NCI-H146 treated with DMSO at 0.1 percent for 48 hours (cell line): Measurements from ENCODE around the gene IL19.
"Not testable (repeated sequence)": the region's sequence is repeated elsewhere in the genome, so short reads cannot be mapped to it uniquely, and the experiment has no call there.

Source experiments
- DNase-seq: peaks from one replicate; lab custom pipeline; 2025; ENCODE audit not compliant: unreplicated experiment; lab: John Stamatoyannopoulos, UW

Gene IL19

DNA sequence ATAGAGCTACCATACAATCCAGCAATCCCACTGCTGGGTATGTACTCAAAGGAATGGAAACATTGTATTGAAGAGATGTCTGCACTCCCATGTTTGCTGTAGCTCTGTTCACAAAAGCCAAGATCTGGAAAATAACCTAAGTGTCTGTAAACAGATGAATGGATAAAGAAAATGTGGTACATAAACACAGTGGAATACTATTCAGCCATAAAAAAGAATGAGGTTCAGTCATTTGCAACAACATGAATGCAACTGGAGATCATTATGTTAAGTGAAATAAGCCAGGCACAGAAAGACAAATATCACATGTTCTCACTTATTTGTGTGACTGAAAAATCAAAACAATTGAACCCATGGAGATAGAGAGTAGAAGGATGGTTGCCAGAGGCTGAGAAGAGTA lies 83.1 kb downstream of the IL19 start:
- DNase-seq = not testable (repeated sequence)

DNA sequence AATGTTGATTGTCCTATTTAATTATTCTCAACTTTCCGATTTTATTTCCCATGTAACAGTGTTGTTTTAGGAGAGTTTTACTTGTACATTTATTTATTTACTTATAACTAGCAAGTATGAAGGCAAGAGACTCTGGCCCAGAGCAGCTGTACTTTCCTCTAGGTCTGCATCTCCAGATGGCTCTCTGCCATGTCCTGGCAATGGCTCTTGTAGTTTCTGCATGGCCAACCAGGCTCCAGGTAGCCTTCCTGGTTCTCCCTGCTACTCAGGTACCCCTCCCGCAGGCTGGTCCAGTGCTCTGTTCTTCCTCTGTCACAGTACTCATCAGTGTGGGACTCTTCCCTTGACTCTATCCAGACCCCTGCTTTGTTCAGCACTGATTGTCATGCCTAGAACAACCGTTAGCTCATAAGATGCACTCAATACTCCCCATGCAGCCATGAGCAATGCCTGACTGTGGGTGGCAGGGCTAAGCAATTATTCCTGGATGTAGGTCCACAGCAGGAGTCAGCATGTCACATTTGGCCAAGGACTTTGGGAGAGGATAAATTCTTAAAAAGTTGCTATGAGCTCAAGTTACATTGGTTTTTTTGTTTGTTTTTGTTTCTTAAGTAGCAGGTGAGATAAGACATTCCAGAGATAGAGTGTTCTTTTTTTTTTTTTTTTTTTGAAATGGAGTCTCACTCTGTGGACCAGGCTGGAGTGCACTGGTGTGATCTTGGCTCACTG lies 84.0 kb downstream of the IL19 start:
- DNase-seq = no peak

DNA sequence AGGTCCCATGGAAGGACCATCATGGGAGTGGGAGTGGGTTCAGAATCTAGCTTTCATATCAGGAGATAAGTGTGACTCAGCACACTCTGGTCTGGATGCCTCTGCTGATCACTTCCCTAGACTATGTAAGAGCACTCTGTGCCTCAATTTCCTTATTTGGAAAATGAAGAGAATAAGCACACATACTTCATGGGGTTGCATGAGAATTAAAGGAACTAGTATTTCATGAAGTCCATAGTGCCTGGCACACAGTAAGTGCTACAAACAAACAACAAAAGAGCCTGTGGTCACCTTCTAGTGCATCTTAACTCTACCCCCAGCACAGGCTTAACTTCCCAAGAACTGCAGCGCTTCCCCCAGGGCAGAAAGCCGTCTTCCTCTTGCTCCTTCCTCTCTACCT lies 85.3 kb downstream of the IL19 start:
- no peak for DNase-seq

DNA sequence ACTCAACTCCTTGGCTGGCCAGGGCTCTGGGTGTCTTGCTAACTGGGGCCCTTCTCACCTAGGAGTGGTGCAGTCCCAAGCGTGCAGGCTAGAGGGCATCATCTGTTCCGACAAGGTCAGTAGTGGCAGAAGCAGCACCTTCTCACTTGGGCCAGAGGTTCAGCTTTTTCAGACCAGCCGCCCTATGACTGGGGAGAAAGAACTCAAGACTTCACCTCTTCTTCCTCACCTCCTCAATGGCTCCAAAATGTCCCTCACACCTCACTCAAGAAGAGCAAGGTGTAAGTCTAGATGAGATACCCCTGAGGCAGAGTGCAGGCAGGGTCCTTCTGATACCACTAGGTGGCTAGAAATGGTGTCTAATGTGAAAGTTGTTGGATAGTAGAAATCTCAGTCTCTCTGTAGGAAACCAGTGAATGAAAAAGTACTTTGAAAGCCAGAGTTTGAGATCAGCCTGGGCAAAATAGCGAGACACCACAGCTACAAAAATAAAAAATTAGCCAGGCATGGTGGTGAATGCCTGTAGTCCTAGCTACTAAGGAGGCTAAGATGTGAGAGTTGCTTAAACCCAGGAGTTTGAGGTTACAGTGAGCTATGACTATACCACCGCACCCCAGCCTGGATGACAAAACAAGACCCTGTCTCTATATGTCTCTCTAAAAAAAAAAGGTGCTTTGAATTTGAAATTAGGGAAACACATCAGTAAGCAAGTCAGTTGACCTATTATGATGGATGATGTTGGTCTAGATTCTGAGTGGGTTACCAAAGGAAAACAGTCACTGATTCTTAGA lies 86.3 kb downstream of the IL19 start:
- DNase-seq = no peak

- DNase-seq = no peak
Observed at GRCh38 chr1:206859082-206859521, 88.5 kb downstream of the IL19 start.

DNA sequence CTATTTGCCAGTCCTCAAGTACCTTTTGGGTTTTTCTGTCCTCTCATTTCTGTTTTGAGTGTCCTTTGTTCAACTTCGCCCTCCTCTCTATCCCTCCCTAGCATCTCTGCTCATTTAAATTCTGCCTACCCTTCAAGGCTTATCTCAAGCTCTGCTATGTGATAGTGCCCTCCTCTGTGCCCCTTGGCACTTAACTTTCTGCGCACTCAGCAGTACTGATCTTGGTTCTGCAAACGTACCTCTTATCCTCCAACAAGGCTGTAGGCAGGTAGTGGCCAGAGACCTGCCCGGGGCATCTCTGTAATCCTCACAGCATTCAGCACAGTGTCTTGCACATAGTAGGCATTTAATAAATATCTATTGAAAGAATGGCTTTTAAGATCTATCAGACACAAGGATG lies 89.6 kb downstream of the IL19 start:
- DNase-seq = no peak

DNA sequence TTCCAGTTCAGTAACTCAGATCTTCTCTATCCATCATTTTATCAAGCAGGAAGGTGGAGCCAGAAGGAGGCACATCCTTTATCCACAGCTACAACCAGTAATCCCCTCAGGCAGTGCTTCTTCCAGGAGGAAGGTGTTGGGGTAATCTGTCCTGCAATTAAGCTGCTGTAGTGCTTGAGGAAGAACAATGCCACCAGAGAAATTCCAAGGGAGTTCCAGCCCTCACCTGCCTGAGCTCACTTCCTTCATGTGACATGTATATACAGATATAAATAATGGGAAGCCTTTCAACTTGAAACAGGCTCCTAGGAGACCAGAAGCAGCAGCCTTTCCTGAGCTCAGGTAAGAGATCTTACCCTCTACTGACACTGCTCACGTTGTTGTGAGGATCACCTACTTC lies 92.7 kb downstream of the IL19 start:
- DNase-seq = no peak

DNA sequence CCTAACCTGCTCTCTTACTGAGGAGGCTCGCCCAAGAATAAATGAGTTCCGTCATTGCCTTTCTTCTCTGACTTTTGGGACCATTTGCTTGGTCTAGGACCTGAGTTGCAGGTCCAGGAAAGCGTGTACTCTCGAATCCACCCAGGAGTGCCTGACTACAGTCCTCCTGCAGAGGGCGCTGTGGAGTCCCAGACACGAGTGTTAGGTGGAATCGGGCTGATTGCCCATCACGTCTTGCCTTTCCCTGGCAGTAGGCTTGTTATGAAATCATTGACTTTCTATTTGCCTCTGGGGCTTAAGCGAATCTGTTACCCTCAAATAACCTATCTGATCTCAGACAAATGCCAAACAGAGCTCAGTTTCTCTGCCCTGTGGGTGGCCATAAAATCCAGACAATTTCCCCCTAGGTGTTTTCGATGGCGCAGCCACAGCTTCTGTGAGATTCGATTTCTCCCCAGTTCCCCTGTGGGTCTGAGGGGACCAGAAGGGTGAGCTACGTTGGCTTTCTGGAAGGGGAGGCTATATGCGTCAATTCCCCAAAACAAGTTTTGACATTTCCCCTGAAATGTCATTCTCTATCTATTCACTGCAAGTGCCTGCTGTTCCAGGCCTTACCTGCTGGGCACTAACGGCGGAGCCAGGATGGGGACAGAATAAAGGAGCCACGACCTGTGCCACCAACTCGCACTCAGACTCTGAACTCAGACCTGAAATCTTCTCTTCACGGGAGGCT lies 94.5 kb downstream of the IL19 start, which contains the start of gene IL20:
IL20 (plus strand) TSS at position 685 of the 733 bp plus-strand sequence. CDS start 230 bp downstream, outside the sequence.
- peak; percentile 37 for DNase-seq

DNA sequence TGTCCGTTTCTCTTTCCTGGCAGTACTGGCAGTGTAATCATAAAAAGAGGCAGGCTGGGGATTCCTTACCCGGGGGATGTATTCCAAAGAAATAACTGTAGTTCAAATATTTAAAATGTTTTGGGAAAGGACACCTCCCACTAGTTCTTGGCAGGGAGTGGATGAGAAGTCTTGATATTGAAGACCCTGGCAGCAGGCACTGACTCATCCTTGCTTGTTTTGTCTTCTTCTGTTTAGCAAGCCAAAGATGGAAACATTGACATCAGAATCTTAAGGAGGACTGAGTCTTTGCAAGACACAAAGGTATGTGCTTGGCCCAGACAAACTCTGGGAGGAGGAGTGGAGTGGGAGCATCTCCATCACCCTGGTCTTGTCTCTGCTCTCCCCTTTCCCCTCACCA lies 95.5 kb downstream of the IL19 start:
- no peak for DNase-seq

- DNase-seq = no peak
Observed at GRCh38 chr1:206867239-206867638, 96.7 kb downstream of the IL19 start.

GRCh38 chr1:206867716-206868115 lies 97.1 kb downstream of the IL19 start:
- no peak for DNase-seq

GRCh38 chr1:206868264-206868663 lies 97.7 kb downstream of the IL19 start:
- DNase-seq = no peak

DNA sequence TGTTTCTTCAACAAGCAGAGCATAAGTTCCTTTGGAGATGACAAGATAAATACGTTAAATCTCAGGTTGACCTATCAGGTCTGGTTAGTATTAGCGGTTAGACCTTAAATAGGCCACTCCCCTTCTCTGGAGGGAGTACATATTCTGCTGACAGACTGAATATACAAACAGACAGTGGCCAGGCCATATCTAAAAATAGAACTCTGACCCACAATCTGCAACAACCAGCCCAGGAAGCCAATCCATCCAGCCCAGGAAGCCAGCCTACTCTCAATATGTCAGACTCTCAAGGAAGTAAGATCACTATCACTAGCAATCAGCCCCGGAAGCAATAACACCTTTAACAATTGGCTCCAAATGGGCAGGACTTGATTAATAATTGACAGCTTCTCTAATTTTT lies 101.6 kb downstream of the IL19 start:
- DNase-seq = no peak

DNA sequence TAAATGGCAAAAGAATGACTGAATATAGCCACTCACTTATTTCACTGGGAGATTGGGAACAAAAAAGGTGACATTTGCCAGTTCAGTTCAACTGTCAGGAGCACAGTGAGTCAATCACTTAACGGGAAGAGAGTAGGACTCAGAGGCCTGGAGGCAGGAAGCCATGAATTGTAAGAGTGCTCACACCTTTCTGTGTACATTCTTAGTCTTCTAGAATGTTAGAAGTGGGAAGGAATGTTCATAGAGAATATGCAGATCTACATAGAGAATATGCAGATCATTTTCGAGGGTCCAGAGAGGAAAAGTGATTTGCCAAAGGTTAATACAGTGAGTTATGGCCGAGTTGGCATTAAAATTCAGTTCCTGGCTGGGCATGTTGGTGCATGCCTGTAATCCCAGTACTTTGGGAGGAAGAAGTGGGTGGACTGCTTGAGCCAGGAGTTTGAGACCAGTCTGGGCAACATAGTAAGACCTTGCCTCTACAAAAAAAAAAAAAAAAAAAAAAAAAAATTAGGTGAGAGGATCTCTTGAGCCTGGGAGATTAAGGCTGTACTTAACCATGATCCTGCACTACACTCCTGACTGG lies 103.1 kb downstream of the IL19 start:
- no peak for DNase-seq

- no peak for DNase-seq
Observed at GRCh38 chr1:206875752-206876377, 105.3 kb downstream of the IL19 start.

GRCh38 chr1:206878456-206878855 lies 107.9 kb downstream of the IL19 start:
- DNase-seq = no peak

DNA sequence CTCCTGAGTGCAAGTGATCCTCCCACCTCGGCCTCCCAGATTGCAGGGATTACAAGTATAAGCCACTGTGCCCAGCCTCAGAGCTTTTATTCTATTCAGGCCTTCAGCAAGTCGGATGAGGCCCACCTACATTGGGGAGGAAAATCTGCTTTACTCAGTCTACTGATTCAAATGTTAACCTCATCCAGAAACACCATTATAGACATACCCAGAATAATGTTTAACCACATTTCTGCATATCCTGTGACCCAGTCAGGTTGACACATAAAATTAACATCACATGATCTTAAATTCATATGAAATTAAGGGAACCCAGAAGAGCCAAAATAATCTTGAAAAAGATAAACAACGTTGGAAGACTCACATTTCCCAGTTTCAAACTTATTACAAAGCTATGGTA lies 109.7 kb downstream of the IL19 start:
- DNase-seq = no peak

DNA sequence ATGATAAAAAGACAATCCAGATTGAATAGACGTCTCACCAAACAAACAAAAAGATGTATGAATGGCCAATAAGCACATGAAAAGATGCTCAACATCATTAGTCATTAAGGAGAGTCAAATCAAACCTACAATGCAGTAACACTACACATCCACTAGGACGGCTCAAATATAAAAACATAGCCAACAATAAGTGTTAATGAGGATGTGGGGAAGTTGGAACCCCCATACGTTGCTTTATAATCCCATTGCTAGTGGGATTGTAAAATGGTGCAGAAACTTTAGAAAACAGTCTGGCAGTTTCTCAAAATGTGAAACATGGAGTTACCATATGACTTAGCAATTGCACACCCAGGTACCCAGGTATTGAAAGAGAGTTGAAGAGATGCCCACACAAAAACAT lies 112.0 kb downstream of the IL19 start:
- no peak for DNase-seq

DNA sequence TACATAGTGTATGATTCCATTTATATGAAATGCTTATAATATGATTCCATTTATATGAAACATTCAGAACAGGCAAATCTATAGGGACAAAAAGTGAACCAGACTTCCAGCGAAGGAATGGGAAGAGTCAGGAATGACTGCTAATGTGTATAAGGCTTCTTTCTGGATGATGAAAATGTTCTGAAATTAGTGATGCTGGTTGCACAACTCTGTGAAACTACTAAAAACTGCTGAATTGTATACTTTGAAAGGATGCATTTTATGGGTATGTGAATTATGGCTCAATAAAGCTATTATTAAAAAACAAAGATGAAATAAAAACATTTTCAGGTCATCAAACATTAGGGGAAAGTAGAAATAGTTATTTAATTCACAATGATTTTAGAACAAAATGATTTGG lies 112.6 kb downstream of the IL19 start:
- no peak for DNase-seq

DNA sequence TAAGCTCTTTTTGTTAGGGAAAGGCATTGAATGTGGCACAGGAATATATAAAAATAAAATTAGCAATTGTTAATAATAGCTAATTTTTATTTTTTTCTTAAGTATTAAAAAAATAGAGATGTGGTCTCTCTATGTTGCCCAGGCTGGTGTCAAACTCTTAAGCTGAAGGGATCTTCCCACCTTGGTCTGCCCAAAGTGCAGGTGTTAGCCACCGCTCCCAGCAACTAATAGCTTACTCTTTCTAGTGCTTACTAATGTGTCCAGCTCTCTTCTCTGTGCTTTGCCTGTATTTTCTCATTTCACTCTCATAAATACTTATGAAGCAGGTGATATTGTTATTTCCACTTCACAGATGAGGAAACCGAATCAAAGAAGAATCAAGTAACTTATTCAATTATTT lies 113.3 kb downstream of the IL19 start:
- no peak for DNase-seq
